ENCODE data around the gene FUT4.

The FUT4 gene

GRCh38 chr11:94584978-94585377 is 41.3 kb downstream of the FUT4 start:
- in situ Hi-C loops (cut with MboI; ENCODE audit: low sequenced_read_pairs): no loop called here
- H3K36me3 ChIP-seq (replicated peaks): no peaks in the 10 kb centered on the region
- H3K4me3 ChIP-seq: no peak overlapping the region
- H3K9me3 ChIP-seq: no peaks in the 10 kb centered on the region
- no peaks in the 10 kb centered on the region for H3K4me1 ChIP-seq
- no peaks in the 10 kb centered on the region for H3K27me3 ChIP-seq (ENCODE audit: low read depth)
- DNase-seq (ENCODE audit: low spot score in 2 of 2): no peak

GRCh38 chr11:94585399-94585798 is 41.7 kb downstream of the FUT4 start:
- no peak for DNase-seq (ENCODE audit: low spot score in 2 of 2)
- in situ Hi-C loops (cut with MboI; ENCODE audit: low sequenced_read_pairs): no loop called here
- Histone ChIP-seq H3K27me3 (ENCODE audit: low read depth) (no peaks in the 10 kb centered on the region), H3K9me3 (no peaks in the 10 kb centered on the region), H3K4me1 (no peaks in the 10 kb centered on the region), H3K36me3 (replicated peaks) (no peaks in the 10 kb centered on the region), H3K4me3 (no peak overlapping the region)

- Histone ChIP-seq H3K4me3 (no peak overlapping the region), H3K9me3 (no peaks in the 10 kb centered on the region), H3K27me3 (ENCODE audit: low read depth) (no peaks in the 10 kb centered on the region), H3K4me1 (no peaks in the 10 kb centered on the region), H3K36me3 (replicated peaks) (no peaks in the 10 kb centered on the region)
- DNase-seq (ENCODE audit: low spot score in 2 of 2): no peak
- in situ Hi-C loops (cut with MboI; ENCODE audit: low sequenced_read_pairs): no loop called here
Measured at GRCh38 chr11:94586546-94586945, 42.8 kb downstream of the FUT4 start.

GRCh38 chr11:94586978-94587377 is 43.3 kb downstream of the FUT4 start:
- in situ Hi-C loops (cut with MboI; ENCODE audit: low sequenced_read_pairs): no loop called here

GRCh38 chr11:94588366-94588942 is 44.7 kb downstream of the FUT4 start:
- no peaks in the 10 kb centered on the region; the same call in 1 of the 2 replicates for H3K4me1 ChIP-seq
- H3K4me3 ChIP-seq: no peak overlapping the region
- in situ Hi-C loops (cut with MboI; ENCODE audit: low sequenced_read_pairs): no loop called here
- no peaks in the 10 kb centered on the region for H3K36me3 ChIP-seq (replicated peaks)
- no peaks in the 10 kb centered on the region for H3K27me3 ChIP-seq (ENCODE audit: low read depth)
- no peaks in the 10 kb centered on the region for H3K9me3 ChIP-seq
- DNase-seq (ENCODE audit: low spot score in 2 of 2): no peak

More at GRCh38 chr11:94586978-94587377, 43.3 kb downstream of the FUT4 start:
- H3K4me1 ChIP-seq: no peaks in the 10 kb centered on the region; the same call in 1 of the 2 replicates
- no peak for DNase-seq (ENCODE audit: low spot score in 2 of 2)
- no peaks in the 10 kb centered on the region for H3K9me3 ChIP-seq
- no peak overlapping the region for H3K4me3 ChIP-seq
- H3K27me3 ChIP-seq (ENCODE audit: low read depth): no peaks in the 10 kb centered on the region
- H3K36me3 ChIP-seq (replicated peaks): no peaks in the 10 kb centered on the region

- in situ Hi-C loops (cut with MboI; ENCODE audit: low sequenced_read_pairs): no loop called here
- no peak for DNase-seq (ENCODE audit: low spot score in 2 of 2)
- Histone ChIP-seq H3K27me3 (ENCODE audit: low read depth) (no peaks in the 10 kb centered on the region), H3K36me3 (replicated peaks) (no peaks in the 10 kb centered on the region), H3K9me3 (no peaks in the 10 kb centered on the region), H3K4me1 (no peaks in the 10 kb centered on the region; the same call in 1 of the 2 replicates), H3K4me3 (no peak overlapping the region)
Measured at GRCh38 chr11:94590352-94591041, 46.8 kb downstream of the FUT4 start.

- no peaks in the 10 kb centered on the region; the same call in 1 of the 2 replicates for H3K4me1 ChIP-seq
- DNase-seq (ENCODE audit: low spot score in 2 of 2): no peak
- in situ Hi-C loops (cut with MboI; ENCODE audit: low sequenced_read_pairs): no loop called here
- no peaks in the 10 kb centered on the region for H3K27me3 ChIP-seq (ENCODE audit: low read depth)
- H3K36me3 ChIP-seq (replicated peaks): no peaks in the 10 kb centered on the region
- H3K4me3 ChIP-seq: no peak overlapping the region
- H3K9me3 ChIP-seq: no peaks in the 10 kb centered on the region
Measured at GRCh38 chr11:94593030-94593429, 49.3 kb downstream of the FUT4 start.

GRCh38 chr11:94595076-94595475 is 51.4 kb downstream of the FUT4 start:
- DNase-seq (ENCODE audit: low spot score in 2 of 2): no peak
- no peaks in the 10 kb centered on the region for H3K9me3 ChIP-seq
- no peaks in the 10 kb centered on the region for H3K27me3 ChIP-seq (ENCODE audit: low read depth)
- H3K4me3 ChIP-seq: no peak overlapping the region
- no peaks in the 10 kb centered on the region; the same call in 1 of the 2 replicates for H3K4me1 ChIP-seq
- in situ Hi-C loops (cut with MboI; ENCODE audit: low sequenced_read_pairs): no loop called here
- H3K36me3 ChIP-seq (replicated peaks): no peaks in the 10 kb centered on the region

- in situ Hi-C loops (cut with MboI; ENCODE audit: low sequenced_read_pairs): no loop called here
- DNase-seq (ENCODE audit: low spot score in 2 of 2): no peak
- Histone ChIP-seq H3K9me3 (no peaks in the 10 kb centered on the region), H3K27me3 (ENCODE audit: low read depth) (no peaks in the 10 kb centered on the region), H3K4me1 (no peaks in the 10 kb centered on the region), H3K4me3 (no peak overlapping the region), H3K36me3 (replicated peaks) (no peaks in the 10 kb centered on the region)
Measured at GRCh38 chr11:94597896-94598295, 54.2 kb downstream of the FUT4 start.
